Measurements from ENCODE around the gene ZBED4.

DNA sequence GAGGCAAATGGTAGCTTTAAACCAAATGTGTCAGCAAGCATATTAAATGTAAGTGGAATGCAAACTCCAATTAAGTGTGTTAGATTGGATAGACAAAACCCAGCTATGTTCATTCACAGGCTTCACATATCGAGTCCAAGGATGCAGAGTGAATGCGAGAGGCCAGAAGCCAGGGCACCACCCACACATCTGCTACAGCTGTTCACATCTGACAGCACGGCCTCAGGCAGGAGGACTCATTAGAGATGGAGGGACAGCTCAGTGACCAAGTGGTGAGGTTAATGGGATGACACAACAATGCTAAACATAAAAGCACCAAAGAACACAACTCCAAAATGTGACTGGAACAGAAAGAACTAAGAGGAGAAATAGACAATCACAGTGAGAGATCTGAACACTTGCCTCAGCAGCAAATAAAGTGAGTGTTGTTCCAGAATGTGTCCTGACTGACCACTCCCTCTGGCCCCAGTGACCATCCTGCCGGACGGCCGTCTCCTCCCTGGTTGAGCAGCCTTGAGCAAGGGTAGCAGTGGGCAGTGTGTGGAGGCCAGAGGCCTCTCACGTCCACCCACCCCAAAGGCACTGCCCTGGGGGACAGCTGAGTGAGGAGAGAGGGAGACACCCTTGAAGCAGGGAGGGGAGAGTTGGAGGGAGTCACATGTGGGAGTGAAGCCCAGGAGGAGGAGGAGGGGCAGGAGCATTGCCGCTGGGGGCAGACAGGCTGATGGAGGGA, 40.8 kb downstream of the ZBED4 start:
- TF ChIP-seq KAT2B (IDR thresholded peaks at IDR 0.05; ENCODE audit: borderline replicate concordance, low read depth, low read length) = no peak
- no peak for TF ChIP-seq STAG1 (CRISPR knock-in tag; IDR thresholded peaks at IDR 0.05)
- no peak for TF ChIP-seq JUN (CRISPR knock-in tag; IDR thresholded peaks at IDR 0.05)
- TF ChIP-seq, protein P1, sequence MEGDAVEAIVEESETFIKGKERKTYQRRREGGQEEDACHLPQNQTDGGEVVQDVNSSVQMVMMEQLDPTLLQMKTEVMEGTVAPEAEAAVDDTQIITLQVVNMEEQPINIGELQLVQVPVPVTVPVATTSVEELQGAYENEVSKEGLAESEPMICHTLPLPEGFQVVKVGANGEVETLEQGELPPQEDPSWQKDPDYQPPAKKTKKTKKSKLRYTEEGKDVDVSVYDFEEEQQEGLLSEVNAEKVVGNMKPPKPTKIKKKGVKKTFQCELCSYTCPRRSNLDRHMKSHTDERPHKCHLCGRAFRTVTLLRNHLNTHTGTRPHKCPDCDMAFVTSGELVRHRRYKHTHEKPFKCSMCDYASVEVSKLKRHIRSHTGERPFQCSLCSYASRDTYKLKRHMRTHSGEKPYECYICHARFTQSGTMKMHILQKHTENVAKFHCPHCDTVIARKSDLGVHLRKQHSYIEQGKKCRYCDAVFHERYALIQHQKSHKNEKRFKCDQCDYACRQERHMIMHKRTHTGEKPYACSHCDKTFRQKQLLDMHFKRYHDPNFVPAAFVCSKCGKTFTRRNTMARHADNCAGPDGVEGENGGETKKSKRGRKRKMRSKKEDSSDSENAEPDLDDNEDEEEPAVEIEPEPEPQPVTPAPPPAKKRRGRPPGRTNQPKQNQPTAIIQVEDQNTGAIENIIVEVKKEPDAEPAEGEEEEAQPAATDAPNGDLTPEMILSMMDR (CRISPR knock-in tag; IDR thresholded peaks at IDR 0.05) = no peak
- TF ChIP-seq SAFB2 (CRISPR knock-in tag; IDR thresholded peaks at IDR 0.05; ENCODE audit: borderline replicate concordance, low read depth) = no peak
- no peak for TF ChIP-seq ATM (IDR thresholded peaks at IDR 0.05; ENCODE audit: borderline replicate concordance)
- TF ChIP-seq ZC3H4 (CRISPR knock-in tag; IDR thresholded peaks at IDR 0.05; ENCODE audit: borderline replicate concordance) = no peak
- no peak for TF ChIP-seq RFXAP (CRISPR knock-in tag; IDR thresholded peaks at IDR 0.05; ENCODE audit: borderline replicate concordance)

Measured in HepG2 (cell line).